Sigmoid colon (tissue), 4 donors: ENCODE measurements around the gene ALKBH6.

Experiments used
- CTCF ChIP-seq, 4 experiments: fragments of 450-650 bp in 3 of 4; fragments of 200-600 bp in 1 of 4; IDR thresholded peaks; one replicate each; pipeline ENCODE4 v1.5.1; 2016 to 2019; ENCODE audit warnings: antibody characterized with exemption in 4 of 4, mild to moderate bottlenecking in 3 of 4, moderate library complexity in 2 of 4
- POLR2A ChIP-seq, 2 donors: fragments of 450-650 bp; IDR thresholded peaks; one replicate each; pipeline ENCODE4 v1.6.1; 2016; ENCODE audit warnings: antibody characterized with exemption in 2 of 2, mild to moderate bottlenecking in 2 of 2, moderate library complexity in 2 of 2
- POLR2AphosphoS5 ChIP-seq, 4 donors: sonication (generic); formaldehyde crosslinking; IDR thresholded peaks; one replicate each; pipeline ENCODE4 v1.6.1; 2017; ENCODE audit warnings: antibody characterized with exemption in 4 of 4

- no peak for TF ChIP-seq CTCF (IDR thresholded peaks at IDR 0.05)
- no peak for TF ChIP-seq POLR2A (IDR thresholded peaks at IDR 0.05)
- TF ChIP-seq POLR2AphosphoS5 (IDR thresholded peaks at IDR 0.05), result no peak
These were observed 38.3 kb downstream of the ALKBH6 start for GRCh38 chr19:35975608-35976214.
